ENCODE results near the gene FDXR.

FDXR gene

GRCh38 chr17:74898376-74898946 is 25.7 kb upstream of the FDXR start:
- DNase-seq (ENCODE audit: low read depth, low spot score): no peak

DNA sequence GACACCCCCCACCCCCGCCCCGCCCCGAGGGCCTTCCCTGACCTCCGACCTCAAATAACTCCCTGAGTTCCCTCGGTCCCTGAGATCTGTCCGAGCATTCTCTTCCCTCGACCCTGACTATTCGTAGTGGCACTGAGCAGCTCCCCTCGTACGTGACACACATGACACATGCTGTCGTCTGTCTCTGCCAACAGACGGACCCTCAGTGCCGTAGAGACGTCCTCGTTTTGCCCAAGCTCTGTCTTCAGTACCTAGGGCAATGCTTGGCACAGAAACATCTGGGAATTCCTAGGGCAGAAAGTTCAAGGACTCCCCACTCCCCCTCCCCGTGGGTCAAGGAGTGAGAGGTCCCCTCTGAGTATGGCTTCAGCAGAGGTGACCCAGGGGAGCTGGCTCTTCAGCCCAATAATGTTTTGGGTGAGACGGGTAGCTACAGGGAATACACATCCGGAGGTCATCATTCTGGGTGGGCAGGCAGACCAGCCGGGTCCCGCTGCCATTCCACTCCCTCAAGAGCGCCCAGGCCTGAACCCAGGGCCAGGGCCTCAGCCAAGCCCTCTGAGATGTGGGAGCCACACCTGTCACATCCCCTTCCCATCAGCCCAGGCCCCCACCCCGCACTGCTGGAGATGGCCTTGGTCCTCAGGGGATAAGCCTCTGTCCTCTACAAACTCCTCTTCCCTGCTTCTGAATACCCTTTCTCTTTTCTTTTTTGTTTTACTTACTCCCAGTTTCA is 21.3 kb upstream of the FDXR start:
- DNase-seq (ENCODE audit: low read depth, low spot score): no peak

GRCh38 chr17:74892974-74893911 is 20.4 kb upstream of the FDXR start, which contains the start of gene FADS6:
TSS of gene FADS6 (minus strand) at chr17:74893633. CDS start at chr17:74893595, 38 bp downstream.
- DNase-seq (ENCODE audit: low read depth, low spot score): no peak

GRCh38 chr17:74892013-74892841 is 19.4 kb upstream of the FDXR start:
- DNase-seq (ENCODE audit: low read depth, low spot score): no peak

DNA sequence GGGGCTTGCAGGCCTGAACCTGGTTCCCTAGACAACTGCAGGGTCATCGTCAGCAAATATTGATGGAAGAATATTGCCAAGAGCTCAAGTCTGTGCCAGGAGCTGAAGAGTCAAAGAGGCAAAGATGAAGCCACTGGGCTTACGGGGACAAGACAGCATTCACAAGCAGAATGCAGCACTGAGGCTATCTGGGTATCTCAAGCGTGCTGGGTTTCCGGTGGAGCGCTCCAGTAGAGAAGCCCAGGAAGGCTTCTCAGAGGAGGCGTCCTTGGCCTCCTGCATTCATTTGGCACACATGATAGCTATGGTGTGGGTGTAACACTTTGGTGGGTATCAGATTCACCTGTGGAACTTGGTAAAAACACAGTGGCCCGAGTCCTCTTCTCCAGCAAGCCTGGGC is 17.8 kb upstream of the FDXR start:
- DNase-seq (ENCODE audit: low read depth, low spot score): no peak

GRCh38 chr17:74888469-74888868 is 15.7 kb upstream of the FDXR start:
- DNase-seq (ENCODE audit: low read depth, low spot score): no peak

DNA sequence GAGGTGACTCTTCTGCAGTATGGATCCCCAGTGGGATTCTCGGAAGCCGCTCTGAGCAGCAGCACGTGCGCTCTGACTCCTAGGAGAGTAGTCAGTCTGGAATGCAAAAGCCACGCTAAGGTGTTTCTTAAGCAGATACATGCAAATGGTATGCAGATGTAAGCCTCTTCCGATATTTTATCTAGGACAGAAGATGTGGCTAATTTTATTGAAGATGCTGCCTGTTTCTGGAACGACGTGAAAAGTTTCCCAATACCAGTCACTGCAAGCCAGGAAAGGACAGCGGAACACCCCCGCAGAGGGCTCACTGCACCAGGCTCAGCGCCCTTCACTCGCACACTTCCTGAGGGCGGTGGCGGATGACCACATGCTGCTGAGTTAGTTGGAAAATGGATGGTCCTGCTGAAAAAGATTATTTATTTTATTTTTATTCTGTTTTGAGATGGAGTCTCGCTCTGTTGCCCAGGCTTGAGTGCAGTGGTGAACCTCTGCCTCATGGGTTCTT is 10.5 kb upstream of the FDXR start:
- no peak for DNase-seq (ENCODE audit: low read depth, low spot score)

GRCh38 chr17:74882517-74883240 is 9.9 kb upstream of the FDXR start:
- DNase-seq (ENCODE audit: low read depth, low spot score): no peak

- DNase-seq (ENCODE audit: low read depth, low spot score): no peak
Observed at GRCh38 chr17:74881073-74881472, 8.3 kb upstream of the FDXR start.

DNA sequence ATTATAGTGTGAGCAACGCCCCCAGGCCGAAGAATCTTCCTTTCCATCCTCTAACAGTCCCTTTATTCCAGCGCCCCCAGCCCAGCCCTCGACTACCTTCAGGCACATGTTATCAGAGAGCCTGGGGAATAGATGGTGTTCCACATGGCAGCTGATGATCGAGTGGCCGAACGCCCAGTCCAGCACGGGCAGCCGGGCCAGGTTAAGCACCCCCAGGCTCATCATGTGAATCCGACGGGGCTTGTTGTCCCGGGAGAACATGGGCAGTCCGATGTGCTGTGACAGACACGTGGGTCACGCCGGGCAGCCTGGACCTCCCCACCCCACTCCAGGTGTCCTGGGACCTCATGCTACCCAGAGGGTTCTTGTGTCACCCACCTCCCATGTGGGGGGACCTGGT is 6.5 kb upstream of the FDXR start:
- DNase-seq (ENCODE audit: low read depth, low spot score): no peak

GRCh38 chr17:74878658-74879057 is 5.9 kb upstream of the FDXR start:
- no peak for DNase-seq (ENCODE audit: low read depth, low spot score)

- DNase-seq (ENCODE audit: low read depth, low spot score): no peak
Observed at GRCh38 chr17:74877592-74878548, 5.1 kb upstream of the FDXR start.

DNA sequence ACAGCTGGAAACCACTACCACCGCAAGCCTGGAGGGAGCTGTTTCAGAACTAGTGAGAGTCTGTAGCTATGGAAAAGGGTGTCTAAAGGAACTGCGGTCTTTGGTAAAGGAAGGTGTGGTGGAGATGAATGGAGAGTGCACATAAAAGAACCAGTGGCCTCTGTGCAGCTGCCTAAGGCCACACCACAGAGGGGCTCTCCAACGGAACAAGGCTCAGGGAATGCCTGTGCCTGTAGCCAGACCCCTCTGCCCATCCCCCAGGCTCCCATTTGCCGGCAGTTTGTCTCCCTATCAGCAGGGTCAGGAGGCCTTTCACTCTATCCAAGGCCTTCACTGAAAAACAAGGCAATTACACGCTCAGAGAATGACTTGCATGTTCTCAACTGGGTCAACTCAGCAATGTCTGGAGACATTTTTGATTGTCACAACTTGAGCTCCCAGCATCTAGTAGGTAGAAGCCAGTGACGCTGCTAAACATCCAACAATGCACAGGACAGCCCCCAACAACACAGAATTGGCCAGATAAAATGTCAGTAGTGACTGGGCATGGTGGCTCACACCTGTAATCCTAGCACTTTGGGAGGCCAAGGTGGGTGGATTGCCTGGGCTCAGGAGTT is 3.3 kb upstream of the FDXR start:
- no peak for DNase-seq (ENCODE audit: low read depth, low spot score)

GRCh38 chr17:74875155-74875976 is 2.6 kb upstream of the FDXR start:
- no peak for DNase-seq (ENCODE audit: low read depth, low spot score)

DNA sequence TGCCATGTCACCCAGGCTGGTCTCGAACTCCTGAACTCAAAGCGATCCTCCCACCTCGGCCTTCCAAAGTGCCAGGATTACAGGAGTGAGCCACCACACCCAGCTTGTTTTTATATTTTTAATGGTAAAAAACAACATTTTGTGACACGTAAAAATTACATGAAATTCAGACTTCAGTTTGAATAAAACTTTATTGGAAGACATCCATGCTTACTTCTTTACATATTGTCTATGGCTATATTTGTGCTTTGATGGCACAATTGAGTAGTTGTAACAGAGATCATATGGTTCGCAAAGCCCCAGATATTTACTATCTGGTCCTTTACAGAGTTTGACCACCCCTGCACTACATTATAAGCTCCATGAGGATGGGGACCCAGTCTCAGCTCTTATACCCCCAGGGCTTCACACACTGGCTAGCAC is 1.8 kb upstream of the FDXR start:
- no peak for DNase-seq (ENCODE audit: low read depth, low spot score)

DNA sequence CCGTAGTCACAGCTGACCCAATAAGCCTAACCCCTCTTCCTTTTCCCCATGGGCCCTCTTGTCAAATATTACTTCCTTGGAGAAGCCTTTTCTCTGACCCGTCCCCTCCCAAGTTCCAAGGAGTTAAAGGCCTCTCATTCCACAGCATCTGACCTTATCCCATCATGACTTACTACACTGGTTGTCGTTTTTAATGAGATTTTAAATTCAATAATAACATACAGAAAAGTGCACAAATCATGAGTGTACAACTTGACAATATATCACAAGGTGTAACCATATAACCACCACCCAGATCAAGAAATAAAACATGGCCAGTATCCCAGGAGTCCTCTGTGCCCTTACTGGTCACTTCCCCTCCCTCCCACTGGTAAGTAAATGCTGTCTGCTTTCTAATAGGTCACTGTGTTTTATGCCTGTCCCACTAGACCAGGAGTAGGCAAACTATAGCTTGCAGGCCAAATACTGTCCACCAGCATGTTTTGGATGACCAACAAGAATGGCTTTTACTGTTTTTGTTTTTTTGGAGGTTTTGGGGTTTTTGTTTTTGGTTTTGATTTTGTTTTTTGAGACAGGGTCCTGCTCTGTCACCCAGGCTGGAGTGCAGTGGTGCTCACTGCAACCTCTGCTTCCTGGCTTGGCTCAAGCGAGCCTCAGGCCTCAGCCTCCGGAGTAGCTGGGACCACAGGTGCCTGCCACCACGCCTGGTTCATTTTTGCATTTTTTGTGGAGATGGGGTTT is 1.2 kb upstream of the FDXR start:
- DNase-seq (ENCODE audit: low read depth, low spot score): no peak
